Gastrocnemius medialis (tissue), 4 donors: ENCODE measurements around the gene NKX2-8. TPM values are rescaled to one million over a fixed set of nuclear protein-coding genes. Genes with fewer than 3 reads are reported as not detected.
"Not testable (repeated sequence)": the region's sequence is repeated elsewhere in the genome, so short reads cannot be mapped to it uniquely, and the experiment has no call there.

Experiments used
- ATAC-seq, 2 donors: fragments of 150-250 bp; one replicate each; pipeline ENCODE4 v1.9.1; 2016
- DNase-seq, 2 donors: peaks; one replicate each; pipeline ENCODE4 v3.0.0-alpha.2; 2019
- H3K27ac ChIP-seq, 4 donors: fragments of 200-600 bp; sonication (generic); 1 replicate in 1 of 4; 2 replicates in 3 of 4; pipeline ENCODE4 v1.5.1; 2016 to 2018; ENCODE audit warnings: mild to moderate bottlenecking in 2 of 4, moderate library complexity in 1 of 4
- H3K27me3 ChIP-seq, 3 donors: fragments of 200-600 bp; sonication (generic) in 2 of 3; 1 replicate in 1 of 3; 2 replicates in 2 of 3; pipeline versions ENCODE4 v1.5.1 to v1.6.0; 2016 to 2019; ENCODE audit warnings: mild to moderate bottlenecking in 1 of 3, moderate library complexity in 1 of 3
- H3K36me3 ChIP-seq, 2 donors: fragments of 200-600 bp; sonication (generic) in 1 of 2; one replicate each; pipeline ENCODE4 v1.5.1; 2017 to 2018
- H3K4me1 ChIP-seq, 2 donors: fragments of 200-600 bp; sonication (generic) in 1 of 2; one replicate each; pipeline ENCODE4 v1.5.1; 2016 to 2017; ENCODE audit warnings: mild to moderate bottlenecking in 2 of 2
- H3K4me3 ChIP-seq, 4 donors: fragments of 200-600 bp; sonication (generic) in 3 of 4; 1 replicate in 1 of 4; 2 replicates in 3 of 4; pipeline ENCODE4 v1.5.1; 2016 to 2019; ENCODE audit warnings: mild to moderate bottlenecking in 2 of 4
- H3K9me3 ChIP-seq, 3 donors: fragments of 200-600 bp; sonication (generic) in 2 of 3; 1 replicate in 1 of 3; 2 replicates in 2 of 3; pipeline ENCODE4 v1.5.1; 2016 to 2019
- POLR2A ChIP-seq, 2 donors: fragments of 450-650 bp; IDR thresholded peaks; one replicate each; pipeline ENCODE4 v1.6.1; 2017; ENCODE audit warnings: antibody characterized with exemption in 2 of 2, mild to moderate bottlenecking in 2 of 2, moderate library complexity in 2 of 2
- in situ Hi-C, 4 donors: fragments of 200-750 bp; cut with MboI; loops; one replicate each; pipeline versions ENCODE4 v1.15.0 to v1.8.0; 2017; ENCODE audit warnings: low sequenced_read_pairs in 4 of 4
- intact Hi-C: fragments of 100-400 bp; cut with DNase I; formaldehyde crosslinking; loops from one replicate; pipeline ENCODE4 v1.15.1; 2023; ENCODE audit warnings: low total_unique reads
- total RNA-seq, 4 donors: library from RNA; depleted of rRNA; stranded (reverse); fragments of >200 nt; gene quantifications; one replicate each; pipeline versions ENCODE4 v1.1.0 to v1.2.3, GENCODE V29; 2016
- TF ChIP-seq, protein P1 (sequence below), 5 experiments: fragments of 450-650 bp in 3 of 5; fragments of 200-600 bp in 2 of 5; sonication (generic) in 2 of 5; IDR thresholded peaks in 4 of 5; conservative IDR thresholded peaks in 1 of 5; 1 replicate in 4 of 5; 2 replicates in 1 of 5; pipeline ENCODE4 v1.5.1; 2016 to 2019; ENCODE audit warnings: antibody characterized with exemption in 5 of 5, mild to moderate bottlenecking in 3 of 5, moderate library complexity in 3 of 5

NKX2-8 gene
- total RNA-seq, 4 donors from 2014 or later, result not detected

DNA sequence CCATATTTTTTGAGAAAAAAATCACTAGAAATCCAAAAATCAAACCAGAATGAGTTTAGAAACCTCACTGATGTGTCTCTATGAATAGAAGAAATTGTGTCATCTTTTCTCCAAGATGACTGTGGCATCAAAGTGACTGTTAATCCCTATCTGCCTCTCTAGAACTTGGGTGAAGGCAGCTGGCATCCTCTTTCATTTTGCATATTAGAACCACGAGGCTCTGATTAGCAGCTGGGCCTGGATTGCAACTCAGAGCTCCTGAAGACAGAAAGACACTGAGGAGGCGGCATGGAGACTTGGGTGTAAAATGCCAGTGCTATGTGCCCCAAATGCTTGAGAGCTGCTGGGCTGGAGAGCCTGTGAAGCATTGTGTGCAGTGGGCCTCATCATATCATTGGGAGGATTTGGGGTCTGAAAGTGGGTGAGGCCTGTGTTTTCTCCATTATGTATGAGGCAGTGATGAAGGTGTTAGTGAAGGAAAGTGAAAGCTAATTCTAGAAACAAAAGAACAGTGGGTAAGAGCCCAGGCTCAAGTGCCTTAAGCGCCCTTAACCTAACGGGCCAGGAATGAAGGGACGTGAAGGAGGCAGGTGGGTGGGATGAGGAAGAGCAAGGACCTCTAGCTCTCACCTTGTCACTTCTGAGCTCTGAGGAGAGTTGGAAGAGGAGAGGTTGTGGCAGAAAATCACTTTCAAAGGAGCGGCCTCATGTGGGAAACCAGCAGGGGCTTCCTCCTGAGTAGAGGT is 26.2 kb downstream of the NKX2-8 start:
- intact Hi-C loops (loop anchor here (2.0 kb wide), 1 partner anchor 387 kb away; no protein-coding TSS in a partner anchor), in situ Hi-C loops (loop anchor here in 1 of 4 donors (25.0 kb wide), 1 partner anchor 381 kb away; no protein-coding TSS in a partner anchor)
- Histone ChIP-seq H3K9me3 (no peaks in the 10 kb centered on the region), H3K27ac (no peak overlapping the region), H3K4me1 (no peaks in the 10 kb centered on the region), H3K27me3 (no peaks in the 10 kb centered on the region), H3K36me3 (no peaks in the 10 kb centered on the region), H3K4me3 (no peak overlapping the region)
- ATAC-seq (no peak), DNase-seq (no peak)
- TF ChIP-seq, protein P1, sequence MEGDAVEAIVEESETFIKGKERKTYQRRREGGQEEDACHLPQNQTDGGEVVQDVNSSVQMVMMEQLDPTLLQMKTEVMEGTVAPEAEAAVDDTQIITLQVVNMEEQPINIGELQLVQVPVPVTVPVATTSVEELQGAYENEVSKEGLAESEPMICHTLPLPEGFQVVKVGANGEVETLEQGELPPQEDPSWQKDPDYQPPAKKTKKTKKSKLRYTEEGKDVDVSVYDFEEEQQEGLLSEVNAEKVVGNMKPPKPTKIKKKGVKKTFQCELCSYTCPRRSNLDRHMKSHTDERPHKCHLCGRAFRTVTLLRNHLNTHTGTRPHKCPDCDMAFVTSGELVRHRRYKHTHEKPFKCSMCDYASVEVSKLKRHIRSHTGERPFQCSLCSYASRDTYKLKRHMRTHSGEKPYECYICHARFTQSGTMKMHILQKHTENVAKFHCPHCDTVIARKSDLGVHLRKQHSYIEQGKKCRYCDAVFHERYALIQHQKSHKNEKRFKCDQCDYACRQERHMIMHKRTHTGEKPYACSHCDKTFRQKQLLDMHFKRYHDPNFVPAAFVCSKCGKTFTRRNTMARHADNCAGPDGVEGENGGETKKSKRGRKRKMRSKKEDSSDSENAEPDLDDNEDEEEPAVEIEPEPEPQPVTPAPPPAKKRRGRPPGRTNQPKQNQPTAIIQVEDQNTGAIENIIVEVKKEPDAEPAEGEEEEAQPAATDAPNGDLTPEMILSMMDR (IDR thresholded peaks at IDR 0.05 in 4 of 5, conservative IDR thresholded peaks at IDR 0.05 in 1 of 5), result no peak
- TF ChIP-seq POLR2A (IDR thresholded peaks at IDR 0.05), result no peak

DNA sequence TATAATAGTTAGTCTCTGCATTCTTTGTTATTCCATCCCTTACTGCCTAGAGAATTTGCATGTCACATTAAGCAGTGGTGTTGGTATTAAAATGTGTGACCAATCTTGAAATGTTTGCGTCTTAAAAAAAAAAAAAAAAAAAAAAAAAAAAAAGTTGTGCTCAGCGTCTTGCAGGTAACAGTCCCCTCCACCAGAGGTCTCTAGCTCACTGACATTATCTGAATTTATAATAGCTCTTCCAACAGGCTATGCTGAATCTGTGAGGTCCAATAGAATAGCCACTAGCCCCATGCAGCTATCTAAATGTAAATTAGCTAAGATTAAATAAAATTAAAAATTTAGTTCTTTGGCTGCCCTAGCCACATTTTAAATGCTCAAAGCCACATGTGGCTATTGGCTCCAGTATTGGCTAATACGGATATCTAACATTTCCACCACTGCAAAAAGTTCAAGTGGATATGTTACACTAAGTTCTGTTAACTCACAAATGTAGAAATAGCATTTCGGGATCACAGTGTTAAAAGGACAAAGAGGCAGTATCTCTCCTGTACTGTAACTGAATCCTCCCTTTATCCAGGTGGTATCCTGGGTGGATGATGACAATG is 28.7 kb downstream of the NKX2-8 start:
- peak in 1 of 2 donors; percentile 56 for ATAC-seq
- no peak overlapping the region for H3K27ac ChIP-seq
- H3K9me3 ChIP-seq, result no peaks in the 10 kb centered on the region
- no peak for DNase-seq
- in situ Hi-C loops (loop anchor here in 1 of 4 donors (25.0 kb wide), 1 partner anchor 384 kb away; no protein-coding TSS in a partner anchor), intact Hi-C loops (loop anchor here (2.0 to 5.0 kb wide), 2 partner anchors 49 to 389 kb away; no protein-coding TSS in a partner anchor)
- H3K36me3 ChIP-seq, result no peaks in the 10 kb centered on the region
- H3K4me3 ChIP-seq, result no peak overlapping the region
- no peak for TF ChIP-seq POLR2A (IDR thresholded peaks at IDR 0.05)
- TF ChIP-seq, protein P1 (IDR thresholded peaks at IDR 0.05 in 4 of 5, conservative IDR thresholded peaks at IDR 0.05 in 1 of 5), result peak in 3 of 5 experiments; percentile 29 to 64 (median 48)
- no peaks in the 10 kb centered on the region for H3K4me1 ChIP-seq
- H3K27me3 ChIP-seq, result no peaks in the 10 kb centered on the region

DNA sequence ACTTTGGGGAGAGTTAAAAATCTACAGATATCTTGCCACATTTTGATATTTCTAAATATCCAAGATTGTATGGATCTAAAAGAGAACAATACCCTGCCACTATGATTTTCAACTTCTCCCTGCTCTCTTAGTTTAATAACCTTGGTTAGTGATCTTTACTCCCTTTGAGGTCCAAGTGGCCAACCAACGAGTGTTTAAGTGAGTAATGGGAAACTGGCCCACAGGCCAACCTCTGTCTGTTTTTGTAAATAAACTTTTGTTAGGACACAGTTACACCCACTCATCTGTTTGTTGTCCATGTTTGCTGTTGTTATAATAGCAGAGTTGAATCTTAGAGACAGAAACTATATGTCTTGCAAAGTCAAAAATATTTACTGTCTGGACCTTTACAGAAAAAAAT is 31.5 kb downstream of the NKX2-8 start:
- Histone ChIP-seq H3K27ac (no peak overlapping the region), H3K9me3 (no peaks in the 10 kb centered on the region), H3K36me3 (no peaks in the 10 kb centered on the region), H3K27me3 (peaks cover 0 to 3% (median 0%) of the 10 kb centered on the region in 3 donors), H3K4me1 (no peaks in the 10 kb centered on the region), H3K4me3 (no peak overlapping the region)
- intact Hi-C loops (loop anchor here (5.0 kb wide), 1 partner anchor 51 kb away; no protein-coding TSS in a partner anchor), in situ Hi-C loops (loop anchor here in 1 of 4 donors (25.0 kb wide), 1 partner anchor 386 kb away; no protein-coding TSS in a partner anchor)
- ATAC-seq (no peak), DNase-seq (no peak)
- TF ChIP-seq, protein P1 (IDR thresholded peaks at IDR 0.05 in 4 of 5, conservative IDR thresholded peaks at IDR 0.05 in 1 of 5), result no peak
- TF ChIP-seq POLR2A (IDR thresholded peaks at IDR 0.05), result no peak

DNA sequence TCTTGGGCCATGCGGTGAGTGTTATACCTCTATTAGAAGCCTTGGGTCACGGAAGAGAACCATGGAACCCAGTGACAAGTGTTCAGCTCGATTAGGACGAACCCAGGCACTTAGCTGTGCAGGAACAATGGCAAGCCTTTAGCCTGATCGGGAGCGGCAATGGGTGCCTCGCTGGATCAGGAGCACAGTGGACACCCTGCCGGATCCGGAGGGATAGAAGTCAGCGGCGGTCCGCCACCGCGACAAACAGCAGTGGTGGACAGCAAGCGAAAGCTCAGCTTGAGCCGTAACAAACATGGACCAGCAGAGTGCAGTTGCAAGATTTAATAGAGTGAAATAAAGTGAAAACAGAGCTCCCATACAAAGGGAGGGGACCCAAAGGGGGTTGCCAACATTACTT is 38.1 kb downstream of the NKX2-8 start:
- H3K9me3 ChIP-seq, in situ Hi-C loops, H3K27ac ChIP-seq, H3K4me3 ChIP-seq, ATAC-seq, DNase-seq, intact Hi-C loops, H3K36me3 ChIP-seq, H3K4me1 ChIP-seq: not testable (repeated sequence)
- peaks cover 0 to 11% (median 9%) of the 10 kb centered on the region in 3 donors for H3K27me3 ChIP-seq

DNA sequence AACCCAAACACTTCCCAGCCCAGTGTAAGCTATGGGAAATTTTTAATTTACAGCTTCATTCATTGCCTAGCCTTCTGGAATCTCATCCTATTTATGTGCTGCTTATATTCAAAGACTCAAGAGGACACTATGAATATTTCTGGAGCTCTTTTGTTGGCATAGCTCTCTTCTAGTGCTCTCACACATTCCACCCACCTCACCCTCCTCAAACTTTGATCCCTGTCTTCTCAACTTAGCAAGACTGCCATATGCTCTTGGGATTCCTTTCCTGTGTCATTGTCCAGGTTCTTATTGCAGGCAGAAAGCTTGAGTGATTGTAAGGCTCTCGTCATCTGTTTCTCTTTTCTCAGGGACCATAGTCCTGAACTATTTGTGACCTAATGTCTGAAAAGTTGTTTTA is 44.4 kb downstream of the NKX2-8 start:
- intact Hi-C loops (no loop called here), in situ Hi-C loops (no loop called here)
- Histone ChIP-seq H3K36me3 (no peaks in the 10 kb centered on the region), H3K27me3 (peaks cover 6 to 31% (median 9%) of the 10 kb centered on the region in 3 donors), H3K4me3 (no peak overlapping the region), H3K4me1 (no peaks in the 10 kb centered on the region), H3K27ac (no peak overlapping the region), H3K9me3 (peaks cover 0 to 4% (median 0%) of the 10 kb centered on the region in 3 donors)
- ATAC-seq (no peak), DNase-seq (no peak)
- TF ChIP-seq, protein P1 (IDR thresholded peaks at IDR 0.05 in 4 of 5, conservative IDR thresholded peaks at IDR 0.05 in 1 of 5), result no peak
- no peak for TF ChIP-seq POLR2A (IDR thresholded peaks at IDR 0.05)
